ENCODE data around the gene OR10A6.

- TF ChIP-seq GATA2 (IDR thresholded peaks at IDR 0.05; ENCODE audit: low read depth, low read length) (no peak), GATA3 (IDR thresholded peaks at IDR 0.05; ENCODE audit: low read depth, low read length) (no peak)
Observed at GRCh38 chr11:7900686-7901085, 30.4 kb downstream of the OR10A6 start.
